ENCODE measurements around the gene TMEM62.

The TMEM62 gene

DNA sequence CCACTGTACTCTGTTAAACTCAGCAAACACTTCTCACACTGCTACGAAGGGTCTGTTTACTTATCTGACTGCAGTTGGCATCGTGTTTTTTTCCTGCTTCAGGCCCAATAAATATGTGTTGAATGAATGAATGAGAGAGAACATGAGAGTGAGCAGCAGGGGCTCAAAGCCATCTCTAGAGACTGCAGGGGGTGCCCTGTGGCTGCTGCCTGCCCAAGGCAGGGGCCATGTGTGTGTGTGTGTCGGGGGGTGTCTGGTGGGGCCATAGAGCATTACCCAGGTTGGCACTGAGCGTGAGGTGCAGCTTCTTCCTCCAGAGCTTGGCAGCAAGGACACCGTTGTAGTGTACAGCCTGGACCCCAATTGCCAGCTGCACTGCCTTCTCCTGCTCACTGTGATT is 72.7 kb downstream of the TMEM62 start:
- TF ChIP-seq PAX5 (IDR thresholded peaks at IDR 0.05; ENCODE audit: insufficient read depth, low read length, severe bottlenecking) (no peak), SPI1 (IDR thresholded peaks at IDR 0.05; ENCODE audit: low read depth, low read length) (no peak), POLR2AphosphoS5 (IDR thresholded peaks at IDR 0.05; ENCODE audit: low read depth, low read length) (no peak), POU2F2 (IDR thresholded peaks at IDR 0.05; ENCODE audit: low read depth, low read length) (no peak), POLR2A (IDR thresholded peaks at IDR 0.05; ENCODE audit: low read depth, low read length) (no peak), TAF1 (IDR thresholded peaks at IDR 0.05; ENCODE audit: low read depth, low read length) (no peak)
- DNase-seq (ENCODE audit: insufficient read length, low spot score) (no peak), FAIRE-seq (no peak)

DNA sequence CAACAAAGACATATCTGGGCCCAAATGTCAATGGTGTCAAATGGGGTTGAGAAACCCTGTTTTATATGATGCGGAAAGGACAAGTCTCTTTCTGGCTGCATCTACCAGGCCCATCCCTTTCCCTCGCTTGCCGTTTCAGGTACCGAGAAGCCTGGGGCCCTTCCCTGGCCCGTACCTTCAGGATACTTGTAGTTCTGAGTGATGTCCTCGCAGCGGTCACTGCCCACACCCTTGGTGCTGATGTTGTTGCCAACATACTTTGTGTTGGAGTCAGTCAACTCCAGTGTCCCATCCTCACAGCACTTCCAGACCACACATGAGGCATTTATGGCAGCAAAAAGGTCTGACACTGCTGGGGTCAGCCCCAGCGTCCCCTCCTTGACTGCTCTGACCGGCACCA is 73.6 kb downstream of the TMEM62 start:
- DNase-seq (ENCODE audit: insufficient read length, low spot score): no peak
- TF ChIP-seq POLR2A (IDR thresholded peaks at IDR 0.05; ENCODE audit: low read depth, low read length): no peak
- no peak for TF ChIP-seq SPI1 (IDR thresholded peaks at IDR 0.05; ENCODE audit: low read depth, low read length)
- TF ChIP-seq PAX5 (IDR thresholded peaks at IDR 0.05; ENCODE audit: insufficient read depth, low read length, severe bottlenecking): no peak
- no peak for TF ChIP-seq POLR2AphosphoS5 (IDR thresholded peaks at IDR 0.05; ENCODE audit: low read depth, low read length)
- no peak for TF ChIP-seq TAF1 (IDR thresholded peaks at IDR 0.05; ENCODE audit: low read depth, low read length)
- no peak for TF ChIP-seq POU2F2 (IDR thresholded peaks at IDR 0.05; ENCODE audit: low read depth, low read length)
- no peak for FAIRE-seq

DNA sequence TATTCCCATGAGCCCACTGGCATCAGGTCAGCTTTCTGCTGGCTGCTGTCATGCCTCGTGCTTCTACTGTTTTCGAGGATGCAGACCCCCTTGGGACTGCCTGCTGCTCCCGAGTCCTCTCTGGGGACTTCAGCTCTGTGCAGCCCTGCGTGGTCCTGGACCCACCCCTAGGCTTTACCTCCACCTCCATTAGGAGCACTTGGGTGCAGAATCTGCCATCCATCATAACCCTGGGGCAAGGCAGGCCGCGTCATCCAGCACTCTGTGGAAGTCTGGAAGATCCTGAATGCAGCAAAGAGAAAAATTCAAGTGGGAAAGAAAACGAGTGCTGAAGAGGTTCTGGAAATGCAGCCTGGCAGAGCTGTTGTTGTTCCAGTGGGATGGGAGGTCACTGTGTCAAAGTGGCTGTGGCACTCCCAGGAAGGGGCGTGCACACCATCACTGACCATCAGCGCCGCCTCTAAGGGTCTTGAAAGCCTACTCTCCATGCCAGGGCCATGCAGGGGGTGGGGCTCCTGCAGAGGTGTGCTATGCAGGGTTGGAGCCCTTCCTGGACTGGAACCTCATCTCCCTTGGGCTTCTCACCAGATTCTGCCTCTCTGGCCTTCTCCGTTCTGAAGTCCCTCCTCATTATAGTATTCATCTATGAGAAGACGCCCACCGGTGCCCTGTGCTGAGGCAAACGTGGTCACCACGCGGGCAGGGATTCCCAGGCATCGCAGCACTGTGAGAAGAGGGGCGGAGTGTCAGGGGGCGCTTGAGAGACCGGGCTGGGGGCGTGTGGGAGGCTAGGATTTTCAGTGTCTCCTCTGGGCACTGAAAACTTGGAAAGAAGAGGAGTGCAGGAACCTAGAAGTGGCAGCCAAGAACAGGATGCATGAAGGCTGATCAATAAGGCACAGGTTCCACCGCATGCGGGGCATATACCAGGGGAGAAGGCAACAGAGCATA is 74.9 kb downstream of the TMEM62 start:
- TF ChIP-seq TAF1 (IDR thresholded peaks at IDR 0.05; ENCODE audit: low read depth, low read length): no peak
- no peak for TF ChIP-seq POLR2AphosphoS5 (IDR thresholded peaks at IDR 0.05; ENCODE audit: low read depth, low read length)
- TF ChIP-seq SPI1 (IDR thresholded peaks at IDR 0.05; ENCODE audit: low read depth, low read length): no peak
- TF ChIP-seq POU2F2 (IDR thresholded peaks at IDR 0.05; ENCODE audit: low read depth, low read length): no peak
- no peak for TF ChIP-seq PAX5 (IDR thresholded peaks at IDR 0.05; ENCODE audit: insufficient read depth, low read length, severe bottlenecking)
- no peak for FAIRE-seq

DNA sequence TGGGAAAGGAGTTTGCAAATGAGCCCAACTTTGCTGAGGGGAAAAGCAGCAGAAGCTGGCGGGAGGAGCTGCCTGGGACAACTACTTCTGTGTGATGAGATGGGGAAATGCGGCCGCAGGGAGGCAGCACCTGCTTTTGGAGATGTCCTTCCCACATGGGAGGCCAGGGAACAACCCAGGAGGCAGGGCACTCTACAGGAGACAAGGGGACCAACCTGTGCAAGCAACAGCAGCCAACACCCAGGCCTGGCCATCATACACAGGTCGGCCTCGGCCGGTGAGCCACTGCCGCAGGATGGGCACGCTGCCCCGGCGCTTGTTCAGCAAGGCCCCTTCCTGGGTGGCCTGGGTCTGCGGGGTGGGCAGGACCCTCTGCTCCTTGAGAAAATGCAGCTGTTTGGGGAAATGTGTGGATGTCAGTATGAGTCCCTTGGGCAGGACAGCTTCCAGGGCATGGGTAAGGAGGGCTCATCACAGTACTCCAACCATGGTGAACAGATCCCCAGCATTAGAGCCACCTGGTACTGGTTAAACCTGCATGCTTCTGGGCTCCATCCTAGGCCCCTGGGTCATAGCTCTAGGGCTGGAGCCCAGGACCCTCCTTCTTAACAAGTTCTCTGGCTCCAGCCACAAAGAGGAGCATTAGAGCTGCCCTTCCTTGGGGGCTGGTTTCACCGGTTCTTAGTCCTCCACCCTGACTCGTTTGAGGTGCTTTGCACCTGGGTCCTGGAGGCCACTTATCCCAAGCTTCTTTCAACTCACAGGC is 75.9 kb downstream of the TMEM62 start:
- no peak for FAIRE-seq
- no peak for DNase-seq (ENCODE audit: insufficient read length, low spot score)
- no peak for TF ChIP-seq POLR2AphosphoS5 (IDR thresholded peaks at IDR 0.05; ENCODE audit: low read depth, low read length)
- no peak for TF ChIP-seq SPI1 (IDR thresholded peaks at IDR 0.05; ENCODE audit: low read depth, low read length)
- TF ChIP-seq PAX5 (IDR thresholded peaks at IDR 0.05; ENCODE audit: insufficient read depth, low read length, severe bottlenecking): no peak
- no peak for TF ChIP-seq TAF1 (IDR thresholded peaks at IDR 0.05; ENCODE audit: low read depth, low read length)
- no peak for TF ChIP-seq POLR2A (IDR thresholded peaks at IDR 0.05; ENCODE audit: low read depth, low read length)

More for the DNA sequence above, 74.9 kb downstream of the TMEM62 start:
- DNase-seq (ENCODE audit: insufficient read length, low spot score): no peak

DNA sequence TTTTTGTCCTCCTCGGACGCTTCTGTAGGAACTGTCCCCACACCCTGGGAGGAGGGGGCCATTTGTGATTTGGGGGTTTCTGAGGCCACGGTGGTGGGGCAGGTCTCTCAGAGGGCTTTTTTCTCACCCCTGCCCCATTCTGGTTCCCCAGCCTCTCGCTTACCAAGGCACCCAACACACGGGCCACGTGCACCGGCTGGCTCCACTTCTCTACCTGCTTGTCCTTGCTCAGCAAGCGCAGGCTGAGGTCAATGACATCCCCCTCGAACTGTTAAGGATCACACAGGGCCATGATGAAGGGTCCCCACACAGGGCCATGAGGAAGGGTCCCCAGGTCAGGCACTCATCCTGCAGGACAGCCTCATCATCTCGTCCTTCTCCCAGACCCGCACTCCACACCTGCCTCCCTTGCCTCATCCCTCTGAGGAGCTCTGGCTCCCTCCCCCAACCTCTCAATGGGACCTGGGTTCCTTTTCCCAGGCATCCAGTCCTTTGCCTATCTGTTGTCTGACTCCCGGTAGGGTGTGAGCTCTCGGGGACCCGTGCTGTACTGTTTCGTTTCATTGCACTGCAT is 76.9 kb downstream of the TMEM62 start:
- TF ChIP-seq TAF1 (IDR thresholded peaks at IDR 0.05; ENCODE audit: low read depth, low read length) (no peak), POLR2AphosphoS5 (IDR thresholded peaks at IDR 0.05; ENCODE audit: low read depth, low read length) (no peak), SPI1 (IDR thresholded peaks at IDR 0.05; ENCODE audit: low read depth, low read length) (no peak), POLR2A (IDR thresholded peaks at IDR 0.05; ENCODE audit: low read depth, low read length) (no peak), POU2F2 (IDR thresholded peaks at IDR 0.05; ENCODE audit: low read depth, low read length) (no peak)
- FAIRE-seq: no peak
- DNase-seq (ENCODE audit: insufficient read length, low spot score): no peak

DNA sequence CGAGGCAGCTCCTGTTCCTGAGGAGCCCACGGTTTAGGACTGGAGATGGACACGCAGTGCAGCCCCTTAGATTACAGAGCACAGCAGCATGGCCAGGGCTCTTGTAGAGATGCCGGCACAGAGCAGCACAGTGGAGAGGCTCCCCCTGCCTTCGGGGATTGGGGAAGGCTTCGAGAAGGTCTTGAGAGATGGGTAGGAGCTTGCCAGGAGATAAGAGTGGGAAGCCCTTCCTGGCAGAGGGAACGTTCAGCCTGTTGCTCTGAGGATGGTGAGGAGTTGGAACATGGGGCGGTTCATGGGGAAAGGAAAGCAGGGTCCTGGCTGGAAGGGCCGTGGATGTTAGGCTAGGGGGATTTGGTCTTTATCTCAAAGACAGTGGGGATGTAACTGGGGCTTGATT is 77.4 kb downstream of the TMEM62 start:
- TF ChIP-seq PAX5 (IDR thresholded peaks at IDR 0.05; ENCODE audit: insufficient read depth, low read length, severe bottlenecking) (no peak), POLR2A (IDR thresholded peaks at IDR 0.05; ENCODE audit: low read depth, low read length) (no peak), POU2F2 (IDR thresholded peaks at IDR 0.05; ENCODE audit: low read depth, low read length) (no peak), SPI1 (IDR thresholded peaks at IDR 0.05; ENCODE audit: low read depth, low read length) (no peak), POLR2AphosphoS5 (IDR thresholded peaks at IDR 0.05; ENCODE audit: low read depth, low read length) (no peak), TAF1 (IDR thresholded peaks at IDR 0.05; ENCODE audit: low read depth, low read length) (no peak)
- no peak for FAIRE-seq
- DNase-seq (ENCODE audit: insufficient read length, low spot score): no peak

DNA sequence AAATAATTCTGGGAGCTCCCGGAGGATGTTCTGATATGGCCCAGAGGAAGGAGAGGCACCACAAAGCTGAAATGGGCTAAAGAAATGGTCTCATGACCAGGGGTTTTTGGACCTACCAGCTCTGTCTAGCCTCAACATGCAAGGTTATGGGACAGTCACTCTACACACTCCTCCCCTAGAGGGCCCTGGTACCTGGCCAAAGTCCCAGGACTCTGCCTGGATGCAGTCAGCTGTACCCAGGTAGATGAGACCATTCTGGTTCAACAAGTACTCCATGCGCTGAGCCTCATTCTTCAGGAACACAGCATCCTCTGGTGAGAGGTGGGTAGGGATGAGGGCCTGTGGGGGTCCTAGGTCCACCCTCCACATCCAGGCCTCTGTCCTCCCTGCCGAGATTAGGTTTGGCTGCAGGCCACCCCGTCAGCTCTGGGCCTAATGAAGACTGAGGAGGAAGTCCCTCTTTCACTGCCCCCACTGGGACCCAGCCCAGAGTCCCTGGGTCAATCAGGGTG is 77.9 kb downstream of the TMEM62 start:
- no peak for TF ChIP-seq POLR2AphosphoS5 (IDR thresholded peaks at IDR 0.05; ENCODE audit: low read depth, low read length)
- TF ChIP-seq PAX5 (IDR thresholded peaks at IDR 0.05; ENCODE audit: insufficient read depth, low read length, severe bottlenecking): no peak
- no peak for TF ChIP-seq SPI1 (IDR thresholded peaks at IDR 0.05; ENCODE audit: low read depth, low read length)
- no peak for TF ChIP-seq POLR2A (IDR thresholded peaks at IDR 0.05; ENCODE audit: low read depth, low read length)
- no peak for TF ChIP-seq POU2F2 (IDR thresholded peaks at IDR 0.05; ENCODE audit: low read depth, low read length)
- TF ChIP-seq TAF1 (IDR thresholded peaks at IDR 0.05; ENCODE audit: low read depth, low read length): no peak
- FAIRE-seq (no peak), DNase-seq (ENCODE audit: insufficient read length, low spot score) (no peak)

DNA sequence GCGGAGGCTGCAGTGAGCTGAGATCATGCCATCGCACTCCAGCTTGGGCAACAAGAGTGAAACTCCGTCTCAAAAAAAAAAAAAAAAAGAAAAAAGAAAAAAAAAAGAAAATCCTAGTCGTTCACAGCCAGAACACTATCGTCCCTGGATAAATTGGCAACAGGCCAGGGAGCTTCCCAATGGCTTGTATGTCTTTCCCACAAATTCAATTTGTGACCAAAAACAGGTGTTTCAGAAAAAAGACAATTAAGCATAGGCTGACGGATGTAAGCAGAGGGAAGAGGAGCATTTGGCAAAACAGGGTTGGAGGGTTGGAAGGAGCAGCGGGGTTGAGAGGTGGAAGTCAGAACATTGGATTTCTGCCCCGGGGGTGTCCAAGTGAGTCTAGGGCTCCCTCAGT is 78.9 kb downstream of the TMEM62 start:
- TF ChIP-seq PAX5 (IDR thresholded peaks at IDR 0.05; ENCODE audit: insufficient read depth, low read length, severe bottlenecking) (no peak), POLR2A (IDR thresholded peaks at IDR 0.05; ENCODE audit: low read depth, low read length) (no peak), POU2F2 (IDR thresholded peaks at IDR 0.05; ENCODE audit: low read depth, low read length) (no peak), POLR2AphosphoS5 (IDR thresholded peaks at IDR 0.05; ENCODE audit: low read depth, low read length) (no peak), SPI1 (IDR thresholded peaks at IDR 0.05; ENCODE audit: low read depth, low read length) (no peak), TAF1 (IDR thresholded peaks at IDR 0.05; ENCODE audit: low read depth, low read length) (no peak)
- FAIRE-seq (no peak), DNase-seq (ENCODE audit: insufficient read length, low spot score) (no peak)

DNA sequence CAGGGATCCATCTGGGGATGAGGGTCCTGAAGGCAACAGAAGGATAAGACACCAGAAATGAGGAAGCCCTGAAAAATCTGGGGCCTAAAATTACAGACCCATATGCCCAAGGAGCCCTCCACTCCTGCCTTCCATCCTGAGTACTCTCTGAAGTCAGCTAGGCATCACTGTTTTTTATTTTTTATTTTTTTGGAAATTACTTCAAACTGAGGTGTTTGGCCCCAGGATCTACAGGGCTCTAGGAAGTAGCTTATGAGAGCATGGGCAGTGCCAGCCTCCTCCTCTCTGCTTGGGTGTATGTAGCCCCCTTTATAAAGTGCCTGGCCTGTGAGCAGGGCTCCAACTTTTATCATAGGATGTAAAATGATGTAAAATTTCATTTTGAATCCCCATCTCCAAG is 79.6 kb downstream of the TMEM62 start:
- no peak for TF ChIP-seq POU2F2 (IDR thresholded peaks at IDR 0.05; ENCODE audit: low read depth, low read length)
- no peak for TF ChIP-seq POLR2AphosphoS5 (IDR thresholded peaks at IDR 0.05; ENCODE audit: low read depth, low read length)
- no peak for TF ChIP-seq TAF1 (IDR thresholded peaks at IDR 0.05; ENCODE audit: low read depth, low read length)
- TF ChIP-seq SPI1 (IDR thresholded peaks at IDR 0.05; ENCODE audit: low read depth, low read length): no peak
- no peak for TF ChIP-seq PAX5 (IDR thresholded peaks at IDR 0.05; ENCODE audit: insufficient read depth, low read length, severe bottlenecking)
- no peak for TF ChIP-seq POLR2A (IDR thresholded peaks at IDR 0.05; ENCODE audit: low read depth, low read length)
- no peak for FAIRE-seq
- no peak for DNase-seq (ENCODE audit: insufficient read length, low spot score)
